Measurements from ENCODE around the gene CPNE5.
"Not testable (repeated sequence)": the region's sequence is repeated elsewhere in the genome, so short reads cannot be mapped to it uniquely, and the experiment has no call there.

The CPNE5 gene

GRCh38 chr6:36706339-36706738, 132.9 kb downstream of the CPNE5 start:
- Histone ChIP-seq H3K4me3 (ENCODE audit: low read depth in 1 of 2, low read length in 1 of 2) (no peak overlapping the region), H3K9me3 (no peaks in the 10 kb centered on the region), H3K27me3 (no peaks in the 10 kb centered on the region), H3K4me1 (ENCODE audit: control insufficient read depth in 1 of 2, insufficient read depth in 1 of 2, low read depth in 1 of 2, low read length in 1 of 2) (peaks cover 16% of the 10 kb centered on the region in 2 experiments), H3K27ac (no peak overlapping the region), H3K36me3 (peaks cover 46% of the 10 kb centered on the region)
- no peak for TF ChIP-seq CTCF (IDR thresholded peaks at IDR 0.05)

- H3K27me3 ChIP-seq; H3K9me3 ChIP-seq; H3K4me3 ChIP-seq (ENCODE audit: low read depth in 1 of 2, low read length in 1 of 2); H3K27ac ChIP-seq: not testable (repeated sequence)
- Histone ChIP-seq H3K36me3 (peaks cover 40% of the 10 kb centered on the region), H3K4me1 (ENCODE audit: control insufficient read depth in 1 of 2, insufficient read depth in 1 of 2, low read depth in 1 of 2, low read length in 1 of 2) (peaks cover 28 to 29% of the 10 kb centered on the region in 2 experiments)
These were observed 134.2 kb downstream of the CPNE5 start for GRCh38 chr6:36704961-36705577.

GRCh38 chr6:36703982-36704381, 135.3 kb downstream of the CPNE5 start:
- Histone ChIP-seq H3K9me3 (no peaks in the 10 kb centered on the region), H3K27ac (no peak overlapping the region), H3K36me3 (peaks cover 29% of the 10 kb centered on the region)

GRCh38 chr6:36703081-36703606, 136.1 kb downstream of the CPNE5 start:
- no peaks in the 10 kb centered on the region for H3K27me3 ChIP-seq
- H3K4me1 ChIP-seq (ENCODE audit: control insufficient read depth in 1 of 2, insufficient read depth in 1 of 2, low read depth in 1 of 2, low read length in 1 of 2), result peaks cover 47 to 48% of the 10 kb centered on the region in 2 experiments
- H3K9me3 ChIP-seq, result no peaks in the 10 kb centered on the region
- H3K4me3 ChIP-seq (ENCODE audit: low read depth in 1 of 2, low read length in 1 of 2), result no peak overlapping the region
- peaks cover 29% of the 10 kb centered on the region for H3K36me3 ChIP-seq
- H3K27ac ChIP-seq, result no peak overlapping the region
- TF ChIP-seq CTCF (IDR thresholded peaks at IDR 0.05), result no peak

More at GRCh38 chr6:36703982-36704381, 135.3 kb downstream of the CPNE5 start:
- Histone ChIP-seq H3K4me1 (ENCODE audit: control insufficient read depth in 1 of 2, insufficient read depth in 1 of 2, low read depth in 1 of 2, low read length in 1 of 2) (peaks cover 39% of the 10 kb centered on the region in 2 experiments), H3K4me3 (ENCODE audit: low read depth in 1 of 2, low read length in 1 of 2) (no peak overlapping the region), H3K27me3 (no peaks in the 10 kb centered on the region)
- no peak for TF ChIP-seq CTCF (IDR thresholded peaks at IDR 0.05)

GRCh38 chr6:36702656-36703055, 136.6 kb downstream of the CPNE5 start:
- Histone ChIP-seq H3K36me3 (peaks cover 26% of the 10 kb centered on the region), H3K4me1 (ENCODE audit: control insufficient read depth in 1 of 2, insufficient read depth in 1 of 2, low read depth in 1 of 2, low read length in 1 of 2) (peaks cover 52 to 53% of the 10 kb centered on the region in 2 experiments), H3K27ac (peak overlapping the region; percentile 82), H3K4me3 (ENCODE audit: low read depth in 1 of 2, low read length in 1 of 2) (no peak overlapping the region), H3K9me3 (no peaks in the 10 kb centered on the region), H3K27me3 (no peaks in the 10 kb centered on the region)
- TF ChIP-seq CTCF (IDR thresholded peaks at IDR 0.05), result no peak

GRCh38 chr6:36701401-36701991, 137.7 kb downstream of the CPNE5 start:
- peak overlapping the region; percentile 82 for H3K27ac ChIP-seq
- no peaks in the 10 kb centered on the region for H3K27me3 ChIP-seq
- no peaks in the 10 kb centered on the region for H3K9me3 ChIP-seq
- peaks cover 63 to 64% of the 10 kb centered on the region in 2 experiments for H3K4me1 ChIP-seq (ENCODE audit: control insufficient read depth in 1 of 2, insufficient read depth in 1 of 2, low read depth in 1 of 2, low read length in 1 of 2)
- TF ChIP-seq CTCF (IDR thresholded peaks at IDR 0.05), result no peak
- peaks cover 17% of the 10 kb centered on the region for H3K36me3 ChIP-seq
- H3K4me3 ChIP-seq (ENCODE audit: low read depth in 1 of 2, low read length in 1 of 2), result peak overlapping the region in 1 of 2 experiments; percentile 22

Data from neutrophil (primary cell).